K562 (cell line): ENCODE results near the gene TESMIN. TPM values are rescaled to one million over a fixed set of nuclear protein-coding genes. Genes with fewer than 3 reads are reported as not detected.
A peak's percentile ranks its signal among the peaks of the same experiment; 100 is the strongest.

Experiments
- ATAC-seq: fragments of 200-7000 bp; cut with Tn5 transposase; 3 replicates; pipeline ENCODE4 v1.9.1; 2020; ENCODE audit warnings: moderate library complexity
- BruUV-seq: library from RNA; stranded (reverse); fragments of 400-500 nt; replicated peaks from 2 replicates; lab custom pipeline; 2021; lab: Mats Ljungman, UMichigan
- CTCF ChIA-PET: fragments of 300-600 bp; formaldehyde crosslinking; extraction: SDS; loops from one replicate; lab custom pipeline; 2021; ENCODE audit warnings: low intra/inter-chr PET ratio; lab: Yijun Ruan, JAX
- POLR2A ChIA-PET: fragments of 300-600, 350-650 bp; sonication (Branson Sonifier 250); formaldehyde crosslinking; extraction: SDS; loops from one replicate; lab custom pipeline; 2021; ENCODE audit warnings: antibody characterized with exemption, inconsistent platforms; lab: Yijun Ruan, JAX
- DNase-seq, 4 experiments: peaks; one replicate each; pipeline versions ENCODE4 v3.0.0 to v3.0.0-alpha.2; 2011 to 2018; ENCODE audit warnings: low spot score in 3 of 4, mixed read lengths in 3 of 4; ENCODE audit errors: extremely low read depth in 1 of 4
- FAIRE-seq: peaks from 2 replicates; lab custom pipeline; 2011; peaks lifted over from hg19 to GRCh38; lab: Jason Lieb, UNC
- H2AFZ ChIP-seq: 2 replicates; pipeline ENCODE4 v1.6.0; 2011; ENCODE audit warnings: low read depth, low read length, control low read depth, inconsistent platforms
- H3K27ac ChIP-seq: fragments of 200-600 bp; 3 replicates; pipeline ENCODE4 v1.8.0; 2011; ENCODE audit warnings: low read depth, mild to moderate bottlenecking, control low read depth, inconsistent platforms, low read length, moderate library complexity, mixed read lengths; ENCODE audit errors: extremely low read depth
- H3K27me3 ChIP-seq, 2 experiments: fragments of 300-600 bp in 1 of 2; 2 replicates in 1 of 2; 3 replicates in 1 of 2; pipeline versions ENCODE4 v1.6.0 to v1.8.0; 2011; ENCODE audit warnings: inconsistent platforms in 2 of 2, low read length in 2 of 2, mild to moderate bottlenecking in 1 of 2, mixed read lengths in 1 of 2, moderate library complexity in 1 of 2; ENCODE audit not compliant: control insufficient read depth in 2 of 2, insufficient read depth in 2 of 2
- H3K36me3 ChIP-seq: fragments of 300-600 bp; 3 replicates; pipeline ENCODE4 v1.8.0; 2011; ENCODE audit warnings: mild to moderate bottlenecking, low read length, inconsistent platforms; ENCODE audit not compliant: control insufficient read depth, insufficient read depth
- H3K4me1 ChIP-seq, 2 experiments: fragments of 200-600 bp in 1 of 2; replicated peaks in 1 of 2; 2 replicates in 1 of 2; 3 replicates in 1 of 2; pipeline versions ENCODE4 v1.5.1 to v1.8.0; 2011; ENCODE audit warnings: inconsistent platforms in 2 of 2, low read length in 2 of 2, mild to moderate bottlenecking in 1 of 2, mixed read lengths in 1 of 2, moderate library complexity in 1 of 2; ENCODE audit not compliant: control insufficient read depth in 2 of 2, insufficient read depth in 2 of 2
- H3K4me2 ChIP-seq: 2 replicates; pipeline ENCODE4 v1.6.1; 2011; ENCODE audit warnings: low read length, control low read depth, inconsistent platforms, mixed read lengths; ENCODE audit not compliant: insufficient read depth
- H3K4me3 ChIP-seq: fragments of 200-600 bp; sonication (generic), shearing (Covaris generic); 2 replicates; pipeline ENCODE4 v1.5.1; 2016; ENCODE audit warnings: control low read depth, inconsistent platforms
- H3K79me2 ChIP-seq: fragments of 200-600 bp; 3 replicates; pipeline ENCODE4 v1.8.0; 2011; ENCODE audit warnings: low read length, inconsistent platforms; ENCODE audit not compliant: control insufficient read depth, insufficient read depth
- H3K9ac ChIP-seq, 2 experiments: 2 replicates each; pipeline versions ENCODE4 v1.6.0 to v1.6.1; 2011; ENCODE audit warnings: low read depth in 2 of 2, low read length in 2 of 2, control low read depth in 1 of 2, inconsistent platforms in 1 of 2, mild to moderate bottlenecking in 1 of 2, mixed read lengths in 1 of 2; ENCODE audit not compliant: insufficient read depth in 1 of 2
- H3K9me1 ChIP-seq: one replicate; pipeline ENCODE4 v1.6.0; 2011; ENCODE audit warnings: inconsistent platforms, mild to moderate bottlenecking, low read length, moderate library complexity; ENCODE audit not compliant: control insufficient read depth, insufficient read depth
- H3K9me3 ChIP-seq: replicated peaks from 2 replicates; pipeline ENCODE4 v1.5.1; 2011; ENCODE audit warnings: low read depth, low read length, inconsistent platforms; ENCODE audit not compliant: control insufficient read depth, insufficient read depth
- H4K20me1 ChIP-seq: replicated peaks from 2 replicates; pipeline ENCODE4 v1.6.1; 2011; ENCODE audit warnings: low read length, inconsistent platforms, mixed read lengths; ENCODE audit not compliant: control insufficient read depth, insufficient read depth
- CREB3L1 ChIP-seq: fragments of 450-650 bp; IDR thresholded peaks from 2 replicates; pipeline ENCODE4 v1.6.1; 2014; ENCODE audit warnings: low read depth, mild to moderate bottlenecking, moderate library complexity, borderline replicate concordance
- HDAC2 ChIP-seq: fragments of 450-650 bp; IDR thresholded peaks from 2 replicates; pipeline ENCODE4 v1.6.1; 2016; ENCODE audit warnings: mild to moderate bottlenecking
- HMBOX1 ChIP-seq: sonication (generic); IDR thresholded peaks from 2 replicates; pipeline ENCODE4 v1.6.1; 2016
- NONO ChIP-seq, 2 experiments: fragments of 200-400 bp in 1 of 2; fragments of 450-650 bp in 1 of 2; formaldehyde crosslinking in 1 of 2; IDR thresholded peaks; 2 replicates each; pipeline ENCODE4 v1.6.1; 2017; ENCODE audit warnings: low read depth in 2 of 2, mild to moderate bottlenecking in 2 of 2, moderate library complexity in 2 of 2, low read length in 1 of 2
- PCBP1 ChIP-seq: fragments of 200-400 bp; formaldehyde crosslinking; IDR thresholded peaks from 2 replicates; pipeline ENCODE4 v1.6.1; 2018; ENCODE audit warnings: mild to moderate bottlenecking, low read depth, low read length; ENCODE audit not compliant: poor library complexity, severe bottlenecking
- PML ChIP-seq: IDR thresholded peaks from 2 replicates; pipeline ENCODE4 v1.6.1; 2012; ENCODE audit warnings: low read length, inconsistent platforms
- PPARD ChIP-seq: fragments of 250-450 bp; sonication (Bioruptor Pico); IDR thresholded peaks from 2 replicates; pipeline ENCODE4 v1.8.0; 2022; ENCODE audit warnings: inconsistent platforms, mild to moderate bottlenecking, moderate library complexity
- RUNX1 ChIP-seq: sonication (generic); IDR thresholded peaks from 2 replicates; pipeline ENCODE4 v1.6.1; 2016; ENCODE audit warnings: antibody characterized with exemption, low read depth
- STAT5B ChIP-seq: fragments of 250-450 bp; sonication (Bioruptor Pico); IDR thresholded peaks from 2 replicates; pipeline ENCODE4 v1.8.0; 2021; ENCODE audit warnings: mild to moderate bottlenecking, inconsistent platforms
- TAF1 ChIP-seq: IDR thresholded peaks from 2 replicates; pipeline ENCODE4 v1.6.1; 2011; ENCODE audit warnings: mild to moderate bottlenecking, low read length, moderate library complexity; ENCODE audit not compliant: insufficient read depth, control insufficient read depth, severe bottlenecking; ENCODE audit errors: extremely low read depth
- TEAD1 ChIP-seq, 2 experiments: fragments of 450-650 bp in 1 of 2; sonication (generic) in 1 of 2; formaldehyde crosslinking; IDR thresholded peaks; 2 replicates each; pipeline versions ENCODE4 v1.4.0 to v1.8.0; 2020 to 2022; ENCODE audit warnings: mild to moderate bottlenecking in 2 of 2, missing genetic modification reagents in 1 of 2
- WHSC1 ChIP-seq: IDR thresholded peaks from one replicate; pipeline ENCODE4 v1.6.1; 2012; ENCODE audit warnings: low read length, control low read depth, inconsistent platforms
- ZNF76 ChIP-seq: fragments of 250-450 bp; sonication (Bioruptor Pico); IDR thresholded peaks from 2 replicates; pipeline ENCODE4 v1.4.0; 2020; ENCODE audit warnings: mild to moderate bottlenecking, moderate library complexity, borderline replicate concordance
- WGBS: fragments of 100-300 bp; shearing (Covaris generic); methylation state at CpG from one replicate; pipeline ENCODE4 v1.1.6; 2016; ENCODE audit warnings: low coverage, mixed read lengths; ENCODE audit not compliant: insufficient coverage; ENCODE audit errors: missing lambda C conversion rate; 5-methylcytosine and 5-hydroxymethylcytosine counted together
- in situ Hi-C: fragments of 300-500 bp; cut with MboI; formaldehyde crosslinking; loops from 4 replicates; pipeline ENCODE4 v1.15.0; 2018; ENCODE audit warnings: inconsistent platforms, mixed read lengths
- intact Hi-C: fragments of 100-400 bp; cut with micrococcal nuclease; formaldehyde crosslinking; loops from 2 replicates; pipeline ENCODE4 v1.14.2; 2022
- polyA plus RNA-seq, 8 experiments: library from polyadenylated mRNA; depleted of rRNA in 4 of 8; stranded (reverse) in 5 of 8; unstranded in 3 of 8; fragments of >200 nt; fragmentation: Nextera tagmentation in 2 of 8; fragmentation: Illumina TruSeq in 1 of 8; extraction: Ambion mirVana in 2 of 8; extraction: Trizol in 1 of 8; gene quantifications; 2 replicates each; pipeline versions ENCODE4 v1.2.1 to v1.2.3, GENCODE V29; 2011 to 2014; ENCODE audit warnings: inconsistent platforms in 1 of 8, missing spikeins in 1 of 8
- total RNA-seq, 7 experiments: library from RNA; depleted of rRNA in 6 of 7; stranded (reverse); fragments of >200 nt in 6 of 7; fragmentation: Illumina TruSeq in 2 of 7; extraction: Trizol in 2 of 7; gene quantifications; 2 replicates each; pipeline versions ENCODE4 v1.2.1 to v1.2.3, GENCODE V29; 2011 to 2021; ENCODE audit warnings: low replicate concordance in 1 of 7
- TF ChIP-seq, protein P1 (sequence below): fragments of 250-450 bp; sonication (Bioruptor Pico); IDR thresholded peaks from 2 replicates; pipeline ENCODE4 v1.5.0; 2020; ENCODE audit warnings: mild to moderate bottlenecking

The TESMIN gene
- total and polyA plus RNA-seq, 9 of the 15 experiments (the other 6 are each of a cell fraction or from before 2014, with no cell fraction given) = 8.9 to 50.5 (median 15.0) TPM

DNA sequence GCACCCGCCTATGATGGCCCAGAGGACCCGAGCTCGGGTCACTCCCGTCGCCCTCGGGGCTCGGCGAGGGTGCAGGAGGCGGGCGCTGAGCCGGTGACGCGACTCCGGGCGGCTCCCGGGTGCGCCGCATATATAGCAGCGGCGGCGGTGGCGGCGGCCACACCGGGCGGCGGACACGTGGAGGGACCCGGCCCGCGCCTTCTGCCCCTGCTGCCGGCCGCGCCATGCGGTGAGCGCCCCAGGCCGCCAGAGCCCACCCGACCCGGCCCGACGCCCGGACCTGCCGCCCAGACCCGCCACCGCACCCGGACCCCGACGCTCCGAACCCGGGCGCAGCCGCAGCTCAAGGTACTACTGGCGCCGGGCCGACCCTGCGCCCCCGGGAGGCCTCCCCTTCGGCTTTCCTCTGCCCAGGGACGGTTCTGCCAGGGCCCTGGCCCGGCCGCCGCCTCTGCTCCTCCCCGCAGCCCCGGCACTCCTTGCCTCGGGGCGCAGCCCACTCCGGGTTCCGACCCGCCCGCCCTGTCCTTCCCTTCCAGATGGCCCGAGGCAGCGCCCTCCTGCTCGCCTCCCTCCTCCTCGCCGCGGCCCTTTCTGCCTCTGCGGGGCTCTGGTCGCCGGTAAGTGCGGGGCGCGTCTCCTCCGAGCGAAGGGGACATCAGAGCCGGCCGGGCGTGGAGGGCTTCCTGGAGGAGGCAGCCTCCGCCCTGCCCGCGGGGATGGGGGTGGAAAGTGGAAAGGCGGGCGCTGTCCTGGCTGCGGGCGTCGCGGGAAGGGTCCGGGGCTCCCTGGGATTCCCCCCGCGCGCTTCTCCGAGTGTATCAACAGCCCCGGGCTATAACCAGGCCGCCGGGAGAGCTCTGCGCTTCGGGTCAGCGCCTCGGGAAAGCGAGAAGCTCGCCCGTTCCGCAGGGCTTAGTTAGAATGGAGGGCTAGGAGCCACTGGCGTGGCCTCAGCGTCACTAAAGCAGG is 66.6 kb downstream of the TESMIN start, which contains the start of gene GAL:
Gene GAL (plus strand): TSS at position 160 of the 972 bp plus-strand sequence. CDS start 380 bp downstream, at position 540.
- Histone ChIP-seq H2AFZ (peak within 1 kb of the TSS; percentile 95), H3K4me1 (peaks cover 4 to 34% of the 10 kb centered on the region in 2 experiments; a peak in 3 of 5 replicates), H3K79me2 (peaks cover 10% of the 10 kb centered on the region), H3K36me3 (peaks cover 41% of the 10 kb centered on the region), H3K9ac (peak within 1 kb of the TSS; percentile 84 to 96), H3K9me1 (no peaks in the 10 kb centered on the region), H3K27me3 (no peaks in the 10 kb centered on the region), H3K9me3 (no peaks in the 10 kb centered on the region), H3K27ac (peak within 1 kb of the TSS; percentile 67), H4K20me1 (no peaks in the 10 kb centered on the region; the same call in 1 of the 2 replicates), H3K4me2 (peak within 1 kb of the TSS; percentile 72), H3K4me3 (peak within 1 kb of the TSS; percentile 79)
- ChIA-PET POLR2A (interaction anchor here (0.5 to 1.5 kb wide), 11 partner anchors 7 to 1476 kb away, joined by 3 to 8 read pairs (median 4); no protein-coding TSS in a partner anchor), CTCF (no interaction called here)
- in situ Hi-C loops = loop anchor here (25.0 kb wide), 1 partner anchor 1147 kb away; no protein-coding TSS in a partner anchor
- peak; percentile 72 to 85 (median 82) for DNase-seq
- FAIRE-seq = no peak
- intact Hi-C loops = loop anchor here (5.0 kb wide), 1 partner anchor 57 kb away; no protein-coding TSS in a partner anchor
- no TSS peak for BruUV-seq
- 2% methylated on average over 33 of the region's 113 CpGs for WGBS
- peak; percentile 91 for ATAC-seq
- TF ChIP-seq ZNF76 (CRISPR knock-in tag) (no peak), HDAC2 (peak; percentile 78), STAT5B (CRISPR knock-in tag) (no peak), HMBOX1 (no peak), TEAD1 (CRISPR knock-in tag; IDR thresholded peaks at IDR 0.05) (peak in 1 of 2 experiments; percentile 54; a peak in 1 of 4 replicates), WHSC1 (no peak), CREB3L1 (no peak), TAF1 (peak; percentile 67), RUNX1 (no peak), PML (no peak), PCBP1 (peak; percentile 94), NONO (IDR thresholded peaks at IDR 0.05; ENCODE audit: low read depth in 2 of 2, low read length in 1 of 2) (peak; percentile 65 to 94; a peak in 3 of 4 replicates), PPARD (no peak)
- TF ChIP-seq, protein P1, sequence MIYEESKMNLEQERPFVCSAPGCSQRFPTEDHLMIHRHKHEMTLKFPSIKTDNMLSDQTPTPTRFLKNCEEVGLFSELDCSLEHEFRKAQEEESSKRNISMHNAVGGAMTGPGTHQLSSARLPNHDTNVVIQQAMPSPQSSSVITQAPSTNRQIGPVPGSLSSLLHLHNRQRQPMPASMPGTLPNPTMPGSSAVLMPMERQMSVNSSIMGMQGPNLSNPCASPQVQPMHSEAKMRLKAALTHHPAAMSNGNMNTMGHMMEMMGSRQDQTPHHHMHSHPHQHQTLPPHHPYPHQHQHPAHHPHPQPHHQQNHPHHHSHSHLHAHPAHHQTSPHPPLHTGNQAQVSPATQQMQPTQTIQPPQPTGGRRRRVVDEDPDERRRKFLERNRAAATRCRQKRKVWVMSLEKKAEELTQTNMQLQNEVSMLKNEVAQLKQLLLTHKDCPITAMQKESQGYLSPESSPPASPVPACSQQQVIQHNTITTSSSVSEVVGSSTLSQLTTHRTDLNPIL (CRISPR knock-in tag) = no peak
